IgD-negative memory B cell (primary cell): ENCODE data around the gene SGMS1. TPM values are rescaled to one million over a fixed set of nuclear protein-coding genes. Genes with fewer than 3 reads are reported as not detected.
"Not testable (repeated sequence)": the region's sequence is repeated elsewhere in the genome, so short reads cannot be mapped to it uniquely, and the experiment has no call there.

Experiments
- H3K27ac Mint-ChIP-seq, 3 donors: one replicate each; pipeline ENCODE4 v1.8.0; 2020 to 2022; ENCODE audit warnings: mild to moderate bottlenecking in 3 of 3, mixed read lengths in 3 of 3, moderate library complexity in 1 of 3
- H3K27me3 Mint-ChIP-seq: one replicate; pipeline ENCODE4 v1.8.0; 2021; ENCODE audit warnings: mixed read lengths
- H3K36me3 Mint-ChIP-seq: one replicate; pipeline ENCODE4 v1.8.0; 2020; ENCODE audit warnings: mild to moderate bottlenecking, mixed read lengths
- H3K4me1 Mint-ChIP-seq, 3 donors: one replicate each; pipeline ENCODE4 v1.8.0; 2020 to 2022; ENCODE audit warnings: mixed read lengths in 3 of 3, mild to moderate bottlenecking in 1 of 3
- H3K4me3 Mint-ChIP-seq, 4 donors: one replicate each; pipeline ENCODE4 v1.8.0; 2020 to 2022; ENCODE audit warnings: mild to moderate bottlenecking in 4 of 4, mixed read lengths in 4 of 4, moderate library complexity in 3 of 4
- H3K9me3 Mint-ChIP-seq, 3 donors: one replicate each; pipeline ENCODE4 v1.8.0; 2020 to 2021; ENCODE audit warnings: mixed read lengths in 3 of 3, mild to moderate bottlenecking in 1 of 3
- polyA plus RNA-seq: library from polyadenylated mRNA; unstranded; fragments of 300-500 nt; fragmentation: Illumina TruSeq; gene quantifications from one replicate; pipeline ENCODE4 v1.2.3, GENCODE V29; 2021

SGMS1 gene
- polyA plus RNA-seq, 1 donor from 2014 or later = 12.4 TPM

DNA sequence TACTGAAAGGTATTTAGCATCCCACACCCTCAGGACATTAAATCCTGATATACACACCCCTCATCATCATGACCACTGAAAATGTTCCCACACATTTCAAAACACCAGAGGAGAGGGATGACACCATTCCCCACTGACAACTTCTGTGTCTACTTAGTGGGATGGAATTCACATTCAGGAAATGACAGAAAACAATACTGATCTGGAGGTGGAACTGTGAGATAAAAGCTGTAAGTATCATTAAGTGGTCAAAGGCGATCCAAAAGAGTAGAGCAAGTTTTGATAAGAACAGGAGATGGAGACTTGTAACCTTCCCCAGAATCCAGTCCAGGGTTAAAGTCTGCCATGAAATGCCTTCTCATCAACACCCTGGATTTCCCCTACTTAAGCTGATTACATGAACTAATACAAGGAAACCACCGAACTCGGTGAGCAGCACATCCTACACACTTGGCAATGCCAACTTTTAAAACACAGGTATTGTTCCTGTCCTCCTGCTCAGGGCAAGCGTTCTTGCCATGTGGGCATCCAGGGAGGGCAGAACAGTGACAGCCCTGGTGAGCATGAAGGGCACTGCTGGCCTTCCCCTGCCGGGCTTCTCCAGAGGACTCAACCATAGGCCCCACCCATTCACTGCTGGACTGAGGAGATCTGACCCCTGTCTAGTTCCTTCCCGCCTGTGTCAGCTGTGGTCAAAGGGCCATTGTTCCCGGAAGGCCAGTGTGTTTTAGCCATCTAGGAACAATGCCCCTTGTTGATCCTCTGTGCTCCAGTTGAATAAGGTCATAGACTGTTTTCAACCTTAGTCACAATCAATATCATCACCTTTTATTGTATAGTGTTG lies 85.0 kb downstream of the SGMS1 start:
- peak overlapping the region in 1 of 3 donors; percentile 9 for H3K27ac Mint-ChIP-seq
- no peaks in the 10 kb centered on the region for H3K27me3 Mint-ChIP-seq
- H3K4me3 Mint-ChIP-seq = peak overlapping the region in 1 of 4 donors; percentile 56
- H3K4me1 Mint-ChIP-seq = peaks cover 46 to 51% (median 49%) of the 10 kb centered on the region in 3 donors
- peaks cover 2% of the 10 kb centered on the region for H3K36me3 Mint-ChIP-seq
- H3K9me3 Mint-ChIP-seq = no peaks in the 10 kb centered on the region

GRCh38 chr10:50536617-50537240 lies 87.0 kb downstream of the SGMS1 start:
- H3K36me3 Mint-ChIP-seq = peaks cover 2% of the 10 kb centered on the region
- peaks cover 31 to 36% (median 36%) of the 10 kb centered on the region in 3 donors for H3K4me1 Mint-ChIP-seq
- H3K4me3 Mint-ChIP-seq = no peak overlapping the region
- H3K9me3 Mint-ChIP-seq = no peaks in the 10 kb centered on the region
- H3K27ac Mint-ChIP-seq = no peak overlapping the region
- no peaks in the 10 kb centered on the region for H3K27me3 Mint-ChIP-seq

GRCh38 chr10:50534748-50535376 lies 88.9 kb downstream of the SGMS1 start:
- H3K36me3 Mint-ChIP-seq, H3K27me3 Mint-ChIP-seq: not testable (repeated sequence)
- H3K27ac Mint-ChIP-seq = peak overlapping the region in 1 of 3 donors; percentile 53

GRCh38 chr10:50533296-50533695 lies 90.5 kb downstream of the SGMS1 start:
- Mint-ChIP-seq H3K27ac (no peak overlapping the region), H3K27me3 (no peaks in the 10 kb centered on the region), H3K4me3 (no peak overlapping the region), H3K4me1 (peaks cover 4 to 14% (median 7%) of the 10 kb centered on the region in 3 donors), H3K9me3 (no peaks in the 10 kb centered on the region), H3K36me3 (peaks cover 2% of the 10 kb centered on the region)

More at GRCh38 chr10:50534748-50535376, 88.9 kb downstream of the SGMS1 start:
- H3K4me3 Mint-ChIP-seq, H3K9me3 Mint-ChIP-seq: not testable (repeated sequence)
- peaks cover 17 to 23% (median 20%) of the 10 kb centered on the region in 3 donors for H3K4me1 Mint-ChIP-seq

DNA sequence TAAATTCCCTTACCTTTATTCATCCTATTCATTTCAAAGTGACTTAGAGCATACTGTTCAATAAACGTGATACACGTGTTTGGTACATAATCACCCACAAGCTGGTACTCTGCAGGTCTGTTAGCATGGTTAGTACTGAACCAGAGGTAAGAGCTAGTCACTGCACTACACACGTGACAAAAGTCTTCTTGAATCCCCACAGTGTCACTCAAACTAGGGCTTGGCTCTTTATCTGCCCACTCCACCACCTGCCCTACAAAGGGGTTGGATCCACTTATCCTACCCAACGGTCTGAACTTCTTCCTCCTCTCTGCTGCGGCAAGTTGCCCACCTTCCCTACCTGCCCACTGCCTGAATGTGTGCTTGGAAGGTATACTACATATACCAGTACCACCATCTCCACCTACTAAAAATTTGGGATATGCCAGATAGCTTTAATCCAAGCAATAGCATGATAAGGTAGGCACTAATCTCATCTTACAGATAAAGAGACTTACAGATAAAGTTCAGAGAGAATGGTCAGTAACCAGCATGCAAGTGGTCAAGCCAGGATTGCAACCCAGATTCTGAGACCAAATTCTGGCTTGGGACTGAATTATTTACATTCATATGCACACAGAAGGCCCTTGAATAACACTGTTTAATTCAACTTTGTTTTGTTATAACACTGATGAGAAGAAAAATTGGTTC lies 92.2 kb downstream of the SGMS1 start:
- no peak overlapping the region for H3K27ac Mint-ChIP-seq
- H3K27me3 Mint-ChIP-seq = no peaks in the 10 kb centered on the region
- H3K4me3 Mint-ChIP-seq = no peak overlapping the region
- no peaks in the 10 kb centered on the region for H3K9me3 Mint-ChIP-seq
- peaks cover 9% of the 10 kb centered on the region for H3K36me3 Mint-ChIP-seq
- peaks cover 4 to 14% (median 8%) of the 10 kb centered on the region in 3 donors for H3K4me1 Mint-ChIP-seq

DNA sequence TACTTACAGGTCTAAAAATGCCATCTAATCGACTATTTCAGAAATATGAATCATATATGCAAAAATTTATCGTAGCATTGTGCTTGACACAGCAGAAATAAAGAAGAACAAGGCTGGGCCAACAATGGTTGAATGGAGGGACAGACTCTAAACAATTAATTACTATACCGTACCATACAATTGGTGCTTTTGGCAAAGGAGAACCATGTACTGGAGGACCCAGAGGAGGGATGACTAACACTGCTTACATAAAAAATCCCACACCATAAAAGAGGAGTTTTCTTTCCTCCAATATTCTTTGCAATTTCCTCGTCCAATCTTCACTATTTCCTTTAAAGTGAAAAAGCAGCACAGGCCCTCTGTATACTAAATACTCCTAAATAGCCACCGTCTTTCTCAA lies 94.1 kb downstream of the SGMS1 start:
- Mint-ChIP-seq H3K4me3 (no peak overlapping the region), H3K9me3 (no peaks in the 10 kb centered on the region), H3K27ac (no peak overlapping the region), H3K4me1 (peaks cover 3 to 14% (median 5%) of the 10 kb centered on the region in 3 donors), H3K36me3 (peaks cover 10% of the 10 kb centered on the region), H3K27me3 (no peaks in the 10 kb centered on the region)

DNA sequence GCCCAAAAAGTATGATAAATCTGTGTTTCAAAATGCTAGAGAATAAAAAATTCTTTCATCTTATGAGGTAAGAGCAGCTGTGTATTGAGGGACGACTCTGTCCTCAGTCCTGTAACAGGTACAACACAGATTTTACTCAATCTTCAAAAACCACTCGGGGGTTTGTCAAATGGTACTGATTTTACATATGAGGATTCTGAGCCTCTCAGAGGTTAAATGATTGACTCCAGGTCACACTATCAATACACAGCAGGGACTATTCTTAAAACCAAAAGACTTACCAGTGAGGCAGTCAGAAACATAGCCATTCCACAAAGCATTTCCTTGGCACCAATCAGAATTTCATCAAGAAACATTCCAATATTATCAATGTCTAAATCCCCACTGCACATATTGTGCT lies 95.5 kb downstream of the SGMS1 start:
- Mint-ChIP-seq H3K9me3 (no peaks in the 10 kb centered on the region), H3K27me3 (no peaks in the 10 kb centered on the region), H3K4me3 (no peak overlapping the region), H3K4me1 (peaks cover 3 to 10% (median 4%) of the 10 kb centered on the region in 3 donors), H3K27ac (peak overlapping the region in 1 of 3 donors; percentile 24), H3K36me3 (peaks cover 10% of the 10 kb centered on the region)

DNA sequence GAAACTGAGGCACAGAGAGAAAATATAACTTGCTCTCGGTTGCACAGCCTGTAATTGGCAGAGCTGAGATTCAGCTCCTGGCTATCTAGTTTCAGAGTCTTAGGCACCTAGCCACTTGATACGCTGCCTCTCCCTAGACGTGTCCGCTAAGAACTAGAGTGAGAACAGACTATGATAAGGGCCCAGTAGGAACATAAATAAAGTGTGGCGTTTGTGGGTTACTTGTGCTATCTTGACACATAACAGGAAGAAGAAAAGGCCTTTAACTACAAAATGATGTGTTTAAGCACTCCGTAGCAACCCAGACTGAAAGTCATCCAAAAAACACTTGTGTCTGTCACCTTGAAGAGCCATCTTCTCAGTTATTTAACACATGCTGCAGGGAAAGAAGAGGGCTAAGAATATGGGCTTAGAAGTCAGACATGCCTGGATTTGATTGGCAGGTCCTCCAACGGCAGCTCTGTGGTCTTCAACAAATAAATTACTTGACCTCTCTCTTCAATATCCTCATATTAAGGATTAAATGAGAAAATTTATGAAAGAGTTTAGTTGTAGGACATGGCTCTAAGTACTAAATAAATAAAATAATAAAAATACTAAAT lies 96.2 kb downstream of the SGMS1 start:
- Mint-ChIP-seq H3K4me1 (peaks cover 3 to 10% (median 5%) of the 10 kb centered on the region in 3 donors), H3K4me3 (no peak overlapping the region), H3K27ac (no peak overlapping the region)

GRCh38 chr10:50526185-50526584 lies 97.6 kb downstream of the SGMS1 start:
- H3K36me3 Mint-ChIP-seq = peaks cover 10% of the 10 kb centered on the region
- no peaks in the 10 kb centered on the region for H3K27me3 Mint-ChIP-seq
- peak overlapping the region in 1 of 3 donors; percentile 21 for H3K27ac Mint-ChIP-seq
- H3K9me3 Mint-ChIP-seq = no peaks in the 10 kb centered on the region
- peaks cover 4 to 10% (median 5%) of the 10 kb centered on the region in 3 donors for H3K4me1 Mint-ChIP-seq
- H3K4me3 Mint-ChIP-seq = no peak overlapping the region

More for the DNA sequence above, 96.2 kb downstream of the SGMS1 start:
- H3K9me3 Mint-ChIP-seq = no peaks in the 10 kb centered on the region
- peaks cover 10% of the 10 kb centered on the region for H3K36me3 Mint-ChIP-seq
- no peaks in the 10 kb centered on the region for H3K27me3 Mint-ChIP-seq

DNA sequence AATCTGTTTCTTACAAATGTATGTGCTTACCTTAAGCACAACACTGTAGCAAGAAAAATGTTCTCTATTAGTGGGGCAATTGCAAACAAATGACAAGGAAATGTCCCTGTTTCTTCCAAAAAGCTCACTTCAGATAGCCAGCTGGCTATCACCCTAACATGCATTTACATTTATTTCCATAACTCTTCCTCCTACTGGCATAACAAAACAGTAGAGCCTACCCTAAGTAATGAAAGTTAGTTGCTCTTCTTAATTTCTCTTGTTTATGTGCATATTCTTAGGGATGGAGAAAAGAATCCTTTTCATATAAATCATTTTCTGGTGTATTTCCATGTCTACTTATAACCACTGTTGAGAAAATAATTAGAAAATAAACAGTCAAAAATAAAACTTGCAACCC lies 100.4 kb downstream of the SGMS1 start:
- Mint-ChIP-seq H3K4me3 (no peak overlapping the region), H3K27ac (peak overlapping the region in 1 of 3 donors; percentile 37), H3K36me3 (peaks cover 10% of the 10 kb centered on the region), H3K4me1 (peaks cover 4 to 10% (median 5%) of the 10 kb centered on the region in 3 donors), H3K27me3 (no peaks in the 10 kb centered on the region), H3K9me3 (no peaks in the 10 kb centered on the region)

DNA sequence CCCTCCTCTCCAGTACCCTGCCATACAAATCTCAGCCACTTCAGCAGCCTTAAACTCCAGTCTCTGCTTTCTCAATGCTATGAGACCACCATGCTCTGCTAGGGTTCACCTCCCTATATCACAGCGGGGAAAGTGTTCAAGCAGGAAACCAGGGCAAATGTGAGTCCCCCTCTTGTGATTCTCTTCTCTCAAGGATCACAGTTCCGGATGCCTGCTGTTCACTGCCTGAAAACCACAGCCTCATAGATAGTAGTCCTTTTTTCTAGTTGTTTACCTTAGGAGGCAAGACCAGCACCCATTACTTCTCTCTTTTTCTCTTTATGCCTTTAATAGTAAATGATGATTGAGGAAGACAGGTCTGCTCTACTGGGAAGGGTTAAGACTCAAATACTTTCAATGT lies 100.8 kb downstream of the SGMS1 start:
- H3K36me3 Mint-ChIP-seq = peaks cover 8% of the 10 kb centered on the region
- H3K9me3 Mint-ChIP-seq = no peaks in the 10 kb centered on the region
- no peaks in the 10 kb centered on the region for H3K27me3 Mint-ChIP-seq
- peaks cover 4 to 10% (median 5%) of the 10 kb centered on the region in 3 donors for H3K4me1 Mint-ChIP-seq
- peak overlapping the region in 1 of 4 donors; percentile 17 for H3K4me3 Mint-ChIP-seq
- peak overlapping the region in 1 of 3 donors; percentile 37 for H3K27ac Mint-ChIP-seq

DNA sequence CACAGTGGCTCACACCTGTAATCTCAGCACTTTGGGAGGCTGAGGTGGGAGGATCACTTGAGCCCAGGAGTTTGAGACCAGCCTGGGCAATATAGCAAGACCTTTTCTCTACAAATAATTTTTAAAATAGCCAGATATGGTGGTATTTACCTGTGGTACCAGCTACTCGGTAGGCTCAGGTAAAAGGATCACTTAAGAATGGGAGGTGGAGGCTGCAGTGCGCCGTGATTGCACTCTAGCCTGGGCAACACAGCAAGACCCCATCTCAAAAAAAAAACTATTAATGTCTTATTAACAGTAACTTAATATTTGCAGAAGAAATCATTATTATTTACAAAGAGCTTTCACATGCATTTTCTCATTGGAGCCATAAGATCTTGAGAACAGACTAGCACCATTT lies 103.6 kb downstream of the SGMS1 start:
- Mint-ChIP-seq H3K27ac (peak overlapping the region in 2 of 3 donors; percentile 60 to 71), H3K9me3 (no peaks in the 10 kb centered on the region), H3K36me3 (peaks cover 2% of the 10 kb centered on the region), H3K4me1 (peaks cover 4 to 7% (median 5%) of the 10 kb centered on the region in 3 donors), H3K27me3 (no peaks in the 10 kb centered on the region), H3K4me3 (no peak overlapping the region)

- no peaks in the 10 kb centered on the region for H3K27me3 Mint-ChIP-seq
- peaks cover 13 to 20% (median 19%) of the 10 kb centered on the region in 3 donors for H3K4me1 Mint-ChIP-seq
- H3K4me3 Mint-ChIP-seq = no peak overlapping the region
- H3K36me3 Mint-ChIP-seq = no peaks in the 10 kb centered on the region
- no peaks in the 10 kb centered on the region for H3K9me3 Mint-ChIP-seq
- peak overlapping the region in 1 of 3 donors; percentile 36 for H3K27ac Mint-ChIP-seq
Measured at GRCh38 chr10:50517626-50518025, 106.1 kb downstream of the SGMS1 start.

- Mint-ChIP-seq H3K27me3 (no peaks in the 10 kb centered on the region), H3K36me3 (no peaks in the 10 kb centered on the region), H3K9me3 (no peaks in the 10 kb centered on the region), H3K27ac (no peak overlapping the region), H3K4me3 (no peak overlapping the region), H3K4me1 (peaks cover 23 to 33% (median 27%) of the 10 kb centered on the region in 3 donors)
Measured at GRCh38 chr10:50516171-50516570, 107.6 kb downstream of the SGMS1 start.
